ENCODE results near the gene PTCRA. TPM values are rescaled to one million over a fixed set of nuclear protein-coding genes. Genes with fewer than 3 reads are reported as not detected.

PTCRA gene
- total and polyA plus RNA-seq, 8 donors: 0.38 to 2.1 (median 0.67) TPM; not detected in 1

- no peaks in the 10 kb centered on the region for H3K27me3 ChIP-seq
- no peak for DNase-seq
- H3K4me3 ChIP-seq: no peak overlapping the region
- H3K9me3 ChIP-seq: no peaks in the 10 kb centered on the region
- ATAC-seq: no peak
- no peak for TF ChIP-seq CTCF (IDR thresholded peaks at IDR 0.05)
- intact Hi-C loops (cut with DNase I): no loop called here
- no peak overlapping the region for H3K27ac ChIP-seq
- H3K36me3 ChIP-seq: peaks cover 0 to 20% of the 10 kb centered on the region in 2 donors
- H3K4me1 ChIP-seq: peaks cover 6 to 29% of the 10 kb centered on the region in 2 donors
Observed at GRCh38 chr6:42973926-42974325, 58.1 kb downstream of the PTCRA start.

- H3K4me1 ChIP-seq: peaks cover 11 to 36% of the 10 kb centered on the region in 2 donors
- H3K4me3 ChIP-seq: no peak overlapping the region
- ATAC-seq: no peak
- no peaks in the 10 kb centered on the region for H3K9me3 ChIP-seq
- H3K27me3 ChIP-seq: no peaks in the 10 kb centered on the region
- H3K36me3 ChIP-seq: peaks cover 0 to 11% of the 10 kb centered on the region in 2 donors
- no peak for DNase-seq
- TF ChIP-seq CTCF (IDR thresholded peaks at IDR 0.05): no peak
- intact Hi-C loops (cut with DNase I): no loop called here
- H3K27ac ChIP-seq: no peak overlapping the region
Observed at GRCh38 chr6:42974919-42975505, 59.2 kb downstream of the PTCRA start.

Other genes with a start within 250 kb of the PTCRA start
- gene PRPH2, start 193.5 kb upstream of the PTCRA start, total RNA-seq: 1 to 10 TPM; 1.7 to 1.9 TPM
- 1 to 10 TPM; 2.7 to 5.6 (median 4.8) TPM for gene PRPH2, start 193.5 kb upstream of the PTCRA start, polyA plus RNA-seq (ENCODE audit: insufficient read length in 6 of 6)
- gene TBCC, start 169.9 kb upstream of the PTCRA start, total RNA-seq: 10 to 100 TPM; 16.8 to 20.4 TPM
- 10 to 100 TPM; 15.6 to 19.2 (median 18.3) TPM for gene TBCC, start 169.9 kb upstream of the PTCRA start, polyA plus RNA-seq (ENCODE audit: insufficient read length in 6 of 6)
- gene BICRAL, start 134.0 kb upstream of the PTCRA start, total RNA-seq: 10 to 100 TPM; 12.6 to 15.9 TPM
- 10 to 100 TPM; 17.6 to 20.0 (median 19.2) TPM for gene BICRAL, start 134.0 kb upstream of the PTCRA start, polyA plus RNA-seq (ENCODE audit: insufficient read length in 6 of 6)
- gene RPL7L1, start 36.4 kb upstream of the PTCRA start, total RNA-seq: 10 to 100 TPM; 64.6 to 77.8 TPM
- gene RPL7L1, start 36.4 kb upstream of the PTCRA start, polyA plus RNA-seq (ENCODE audit: insufficient read length in 6 of 6): 100 to 1,000 TPM in 5 of 6 donors, 10 to 100 TPM in 1; 98.0 to 122 (median 116) TPM
- gene CNPY3, start 13.4 kb downstream of the PTCRA start, total RNA-seq: 10 to 100 TPM; 71.4 to 74.1 TPM
- 10 to 100 TPM; 59.2 to 72.1 (median 63.2) TPM for gene CNPY3, start 13.4 kb downstream of the PTCRA start, polyA plus RNA-seq (ENCODE audit: insufficient read length in 6 of 6)
- gene GNMT, start 44.7 kb downstream of the PTCRA start, total RNA-seq: 1 to 10 TPM in 1 of 2 donors, under 1 TPM in 1; 0.86 to 1.0 TPM
- gene GNMT, start 44.7 kb downstream of the PTCRA start, polyA plus RNA-seq (ENCODE audit: insufficient read length in 6 of 6): 1 to 10 TPM in 2 of 6 donors, under 1 TPM in 4; 0.79 to 2.3 (median 0.96) TPM
- 10 to 100 TPM; 23.2 to 25.2 TPM for gene PEX6, start 63.1 kb downstream of the PTCRA start, total RNA-seq
- gene PEX6, start 63.1 kb downstream of the PTCRA start, polyA plus RNA-seq (ENCODE audit: insufficient read length in 6 of 6): 10 to 100 TPM; 15.2 to 27.1 (median 18.1) TPM
- gene PPP2R5D, start 68.5 kb downstream of the PTCRA start, total RNA-seq: 10 to 100 TPM; 30.0 to 35.0 TPM
- 10 to 100 TPM; 56.8 to 76.3 (median 63.3) TPM for gene PPP2R5D, start 68.5 kb downstream of the PTCRA start, polyA plus RNA-seq (ENCODE audit: insufficient read length in 6 of 6)
- gene MEA1, start 97.9 kb downstream of the PTCRA start, total RNA-seq: 10 to 100 TPM; 42.7 to 52.1 TPM
- gene MEA1, start 97.9 kb downstream of the PTCRA start, polyA plus RNA-seq (ENCODE audit: insufficient read length in 6 of 6): 10 to 100 TPM; 73.4 to 82.6 (median 77.5) TPM
- gene KLHDC3, start 98.2 kb downstream of the PTCRA start, total RNA-seq: 10 to 100 TPM; 50.5 to 65.4 TPM
- gene KLHDC3, start 98.2 kb downstream of the PTCRA start, polyA plus RNA-seq (ENCODE audit: insufficient read length in 6 of 6): 100 to 1,000 TPM in 3 of 6 donors, 10 to 100 TPM in 3; 95.3 to 110 (median 103) TPM
- 10 to 100 TPM; 43.3 to 53.5 TPM for gene RRP36, start 105.6 kb downstream of the PTCRA start, total RNA-seq
- gene RRP36, start 105.6 kb downstream of the PTCRA start, polyA plus RNA-seq (ENCODE audit: insufficient read length in 6 of 6): 10 to 100 TPM; 48.0 to 55.2 (median 50.2) TPM
- gene CUL7, start 137.8 kb downstream of the PTCRA start, total RNA-seq: 10 to 100 TPM; 22.0 to 28.4 TPM
- gene CUL7, start 137.8 kb downstream of the PTCRA start, polyA plus RNA-seq (ENCODE audit: insufficient read length in 6 of 6): 10 to 100 TPM; 42.0 to 54.3 (median 43.6) TPM
- 10 to 100 TPM; 35.2 to 43.4 TPM for gene MRPL2, start 143.4 kb downstream of the PTCRA start, total RNA-seq
- 10 to 100 TPM; 36.2 to 48.0 (median 40.5) TPM for gene MRPL2, start 143.4 kb downstream of the PTCRA start, polyA plus RNA-seq (ENCODE audit: insufficient read length in 6 of 6)
- 10 to 100 TPM; 20.2 to 38.8 TPM for gene KLC4, start 143.6 kb downstream of the PTCRA start, total RNA-seq
- gene KLC4, start 143.6 kb downstream of the PTCRA start, polyA plus RNA-seq (ENCODE audit: insufficient read length in 6 of 6): 10 to 100 TPM; 44.5 to 55.6 (median 53.3) TPM
- 100 to 1,000 TPM in 1 of 2 donors, 10 to 100 TPM in 1; 89.2 to 179 TPM for gene PTK7, start 160.3 kb downstream of the PTCRA start, total RNA-seq
- 100 to 1,000 TPM; 274 to 312 (median 289) TPM for gene PTK7, start 160.3 kb downstream of the PTCRA start, polyA plus RNA-seq (ENCODE audit: insufficient read length in 6 of 6)

All from left lung (tissue), 10 donors.